ENCODE measurements around the gene SPAG9. TPM values are rescaled to one million over a fixed set of nuclear protein-coding genes. Genes with fewer than 3 reads are reported as not detected.
A peak's percentile ranks its signal among the peaks of the same experiment; 100 is the strongest.

The SPAG9 gene
- total RNA-seq, 1 experiment from 2014 or later, result 54.3 TPM

DNA sequence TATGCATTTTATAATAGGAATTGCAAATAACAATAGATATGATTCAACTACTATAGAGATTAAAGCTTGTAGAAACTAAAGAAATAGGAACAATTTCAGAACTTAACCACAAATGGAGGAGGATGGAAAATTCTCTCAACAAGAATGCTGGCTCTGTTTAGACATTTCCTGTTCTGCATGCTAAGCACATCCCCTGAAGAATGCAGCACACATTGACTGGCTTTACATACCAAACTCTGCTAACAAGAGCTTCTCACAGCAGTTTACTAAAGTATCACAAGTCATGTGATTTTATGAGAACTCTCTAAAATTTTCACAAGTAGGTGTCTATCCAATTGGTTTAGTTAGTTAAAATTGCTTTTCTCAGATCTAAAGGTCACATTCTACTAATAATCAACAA is 85.2 kb downstream of the SPAG9 start:
- Mint-ChIP-seq H3K36me3 (ENCODE audit: insufficient read depth in 1 of 3, low read depth in 3 of 3) (peaks cover 0 to 19% (median 2%) of the 10 kb centered on the region in 3 experiments; a peak in 5 of 7 replicates), H3K9me3 (no peaks in the 10 kb centered on the region), H3K27ac (peak overlapping the region in 1 of 3 experiments; percentile 33; a peak in 1 of 7 replicates), H3K27me3 (ENCODE audit: low read depth) (no peaks in the 10 kb centered on the region), H3K4me1 (peaks cover 13 to 16% of the 10 kb centered on the region in 2 experiments), H3K4me3 (no peak overlapping the region)
- H2BK12ac ChIP-seq (ENCODE audit: insufficient read length, low read depth, low read length), result no peak overlapping the region
- H3K79me1 ChIP-seq (ENCODE audit: insufficient read depth, low read depth, low read length, poor library complexity, severe bottlenecking), result no peaks in the 10 kb centered on the region
- no peak overlapping the region for H3T11ph ChIP-seq (ENCODE audit: low read length)
- H3K56ac ChIP-seq (ENCODE audit: insufficient read length, low read depth, low read length), result no peak overlapping the region
- no peak overlapping the region for H3K4me2 ChIP-seq (ENCODE audit: insufficient read depth, insufficient read length, low read length)
- no peak overlapping the region for H3K18ac ChIP-seq (ENCODE audit: insufficient read length, low read depth, low read length)
- no peaks in the 10 kb centered on the region for H3K9me3 ChIP-seq (ENCODE audit: control insufficient read depth, low read depth, low read length)
- H4K5ac ChIP-seq (ENCODE audit: insufficient read length, low read depth, low read length), result no peak overlapping the region
- no peak overlapping the region for H4K91ac ChIP-seq (ENCODE audit: insufficient read length, low read depth, low read length)
- no peak for DNase-seq
- no peak overlapping the region for H3K4ac ChIP-seq (ENCODE audit: low read depth, low read length)
- H3K23me2 ChIP-seq (ENCODE audit: insufficient read length, low read depth, low read length, poor library complexity, severe bottlenecking), result no peaks in the 10 kb centered on the region
- H4K20me1 ChIP-seq (ENCODE audit: control insufficient read depth, insufficient read depth, insufficient read length), result no peaks in the 10 kb centered on the region
- no peaks in the 10 kb centered on the region for H3K27me3 ChIP-seq (ENCODE audit: insufficient read depth, low read length)
- no peaks in the 10 kb centered on the region for H3K79me2 ChIP-seq (ENCODE audit: insufficient read depth, low read length)
- H3K27ac ChIP-seq (ENCODE audit: insufficient read length, low read depth, low read length), result no peak overlapping the region
- H3K14ac ChIP-seq (ENCODE audit: insufficient read depth, low read length), result no peak overlapping the region
- H3K23ac ChIP-seq (ENCODE audit: insufficient read length, low read depth, low read length), result no peak overlapping the region
- no peak overlapping the region for H2BK5ac ChIP-seq (ENCODE audit: insufficient read length, low read length)
- no peak overlapping the region for H2AK5ac ChIP-seq (ENCODE audit: insufficient read length, low read length)
- H3K4me1 ChIP-seq (ENCODE audit: insufficient read depth, low read length), result no peaks in the 10 kb centered on the region; the same call in 1 of the 2 replicates
- TF ChIP-seq, protein P1, sequence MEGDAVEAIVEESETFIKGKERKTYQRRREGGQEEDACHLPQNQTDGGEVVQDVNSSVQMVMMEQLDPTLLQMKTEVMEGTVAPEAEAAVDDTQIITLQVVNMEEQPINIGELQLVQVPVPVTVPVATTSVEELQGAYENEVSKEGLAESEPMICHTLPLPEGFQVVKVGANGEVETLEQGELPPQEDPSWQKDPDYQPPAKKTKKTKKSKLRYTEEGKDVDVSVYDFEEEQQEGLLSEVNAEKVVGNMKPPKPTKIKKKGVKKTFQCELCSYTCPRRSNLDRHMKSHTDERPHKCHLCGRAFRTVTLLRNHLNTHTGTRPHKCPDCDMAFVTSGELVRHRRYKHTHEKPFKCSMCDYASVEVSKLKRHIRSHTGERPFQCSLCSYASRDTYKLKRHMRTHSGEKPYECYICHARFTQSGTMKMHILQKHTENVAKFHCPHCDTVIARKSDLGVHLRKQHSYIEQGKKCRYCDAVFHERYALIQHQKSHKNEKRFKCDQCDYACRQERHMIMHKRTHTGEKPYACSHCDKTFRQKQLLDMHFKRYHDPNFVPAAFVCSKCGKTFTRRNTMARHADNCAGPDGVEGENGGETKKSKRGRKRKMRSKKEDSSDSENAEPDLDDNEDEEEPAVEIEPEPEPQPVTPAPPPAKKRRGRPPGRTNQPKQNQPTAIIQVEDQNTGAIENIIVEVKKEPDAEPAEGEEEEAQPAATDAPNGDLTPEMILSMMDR (conservative IDR thresholded peaks at IDR 0.05), result no peak
- H2AFZ ChIP-seq (ENCODE audit: low read length), result no peak overlapping the region
- no peak overlapping the region for H3K9ac ChIP-seq (ENCODE audit: extremely low read depth, insufficient read length, low read length)
- H4K8ac ChIP-seq (replicated peaks; ENCODE audit: insufficient read length, low read depth, low read length), result no peak overlapping the region
- H2BK15ac ChIP-seq (ENCODE audit: low read depth, low read length), result no peak overlapping the region
- H2BK20ac ChIP-seq (ENCODE audit: low read depth, low read length, poor library complexity, severe bottlenecking), result no peak overlapping the region
- no peak overlapping the region for H2BK120ac ChIP-seq (ENCODE audit: low read depth, low read length, poor library complexity, severe bottlenecking)

Data from H9 (cell line).